Embryonic facial prominence (tissue), 1 donor: ENCODE results near the gene GNLY.
"Not testable (repeated sequence)": the region's sequence is repeated elsewhere in the genome, so short reads cannot be mapped to it uniquely, and the experiment has no call there.

Experiments used
- DNase-seq: peaks from one replicate; pipeline ENCODE4 v3.0.0-alpha.2; 2016; ENCODE audit errors: extremely low spot score

GNLY gene

DNA sequence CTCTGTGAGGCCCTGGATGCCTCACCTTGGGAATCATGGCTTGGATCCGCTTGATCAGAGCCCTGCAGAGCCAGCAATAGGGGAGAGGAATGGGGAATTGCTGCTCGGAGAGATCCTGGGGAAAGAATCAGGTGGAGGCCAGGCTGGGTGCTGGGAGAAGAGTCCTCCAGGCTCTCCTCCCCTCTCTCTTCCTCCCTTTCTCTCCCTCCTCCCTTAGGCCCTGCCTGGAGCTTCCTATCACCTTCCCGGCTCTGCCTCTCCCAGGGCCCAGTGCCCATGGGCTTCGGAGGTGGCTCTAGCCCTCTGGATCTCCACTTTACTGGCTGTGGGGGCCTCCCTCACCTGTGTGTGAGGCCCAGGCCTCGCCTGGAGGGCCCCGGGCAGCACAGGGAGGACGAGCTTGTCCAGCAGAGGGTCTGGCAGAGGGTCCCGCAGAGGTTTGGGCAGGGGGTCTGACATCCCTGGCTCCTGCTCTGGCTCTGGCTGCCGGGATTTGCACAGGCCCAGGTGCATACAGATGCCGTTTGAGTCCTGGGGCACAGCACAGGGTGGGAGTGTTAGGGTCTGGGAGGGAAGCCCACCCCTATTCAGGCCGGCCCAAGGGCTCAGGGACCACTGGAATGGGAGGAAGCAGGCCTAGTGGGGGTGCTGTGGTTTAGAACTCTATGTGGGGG lies 28.8 kb upstream of the GNLY start:
- DNase-seq: no peak

DNA sequence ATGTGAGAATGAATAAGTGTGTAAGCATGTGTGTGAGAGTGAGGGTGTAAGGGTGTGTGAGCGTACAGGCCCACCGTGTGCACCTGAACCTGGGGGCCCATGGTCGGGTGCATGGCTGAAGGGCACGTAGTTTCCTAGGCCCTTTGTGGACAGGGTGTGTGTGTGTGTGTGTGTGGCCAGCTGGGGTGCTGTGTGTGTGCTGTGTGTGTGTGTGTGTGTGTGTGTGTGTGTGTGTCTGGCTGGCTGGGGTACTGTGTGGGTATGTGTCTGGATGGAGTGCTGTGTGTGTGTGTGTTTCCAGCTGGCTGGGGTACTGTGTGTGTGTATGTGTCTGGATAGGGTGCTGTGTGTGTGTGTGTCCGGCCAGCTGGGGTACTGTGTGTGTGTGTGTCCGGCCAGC lies 28.1 kb upstream of the GNLY start:
- DNase-seq: no peak

DNA sequence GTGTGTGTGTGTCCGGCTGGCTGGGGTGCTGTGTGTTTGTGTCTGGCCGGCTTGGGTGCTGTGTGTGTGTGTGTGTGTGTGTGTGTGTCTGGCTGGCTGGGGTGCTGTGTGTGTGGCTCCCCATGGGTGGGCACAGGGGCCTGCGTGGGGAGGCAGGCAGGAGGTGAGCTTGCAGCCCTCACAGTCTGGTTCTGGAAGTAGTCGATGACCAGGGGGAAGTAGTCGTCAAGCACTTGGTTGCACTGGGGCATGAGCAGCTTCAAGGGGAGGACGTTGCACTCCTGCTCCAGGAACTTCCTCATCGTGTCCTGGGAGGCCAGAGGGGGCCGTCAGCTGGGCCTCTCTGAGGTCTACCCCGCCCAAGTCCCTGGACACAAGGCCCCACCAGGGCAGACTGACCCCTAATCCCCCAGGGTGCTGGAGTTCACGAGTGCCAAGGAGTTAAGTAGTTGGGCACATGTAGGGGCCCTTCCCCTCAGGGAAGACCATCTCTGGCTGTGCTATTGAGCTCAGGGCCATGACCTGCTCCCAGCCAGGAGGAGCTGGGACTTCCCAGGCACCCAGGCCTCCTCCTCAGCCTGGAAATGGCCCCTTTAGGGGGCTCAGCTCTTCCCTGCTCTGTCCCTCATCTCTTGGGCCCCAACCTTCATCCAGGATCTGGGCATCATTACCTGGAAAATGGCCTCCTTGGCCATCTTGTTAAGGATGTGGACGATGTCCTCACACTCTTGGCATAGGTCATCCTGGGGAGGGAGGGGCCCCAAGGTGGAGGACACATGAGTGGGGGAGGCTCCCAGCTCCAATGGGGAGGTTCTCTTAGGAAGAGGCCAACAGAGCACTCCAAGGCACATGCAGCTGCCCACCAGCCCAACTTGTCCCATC lies 27.5 kb upstream of the GNLY start:
- no peak for DNase-seq

DNA sequence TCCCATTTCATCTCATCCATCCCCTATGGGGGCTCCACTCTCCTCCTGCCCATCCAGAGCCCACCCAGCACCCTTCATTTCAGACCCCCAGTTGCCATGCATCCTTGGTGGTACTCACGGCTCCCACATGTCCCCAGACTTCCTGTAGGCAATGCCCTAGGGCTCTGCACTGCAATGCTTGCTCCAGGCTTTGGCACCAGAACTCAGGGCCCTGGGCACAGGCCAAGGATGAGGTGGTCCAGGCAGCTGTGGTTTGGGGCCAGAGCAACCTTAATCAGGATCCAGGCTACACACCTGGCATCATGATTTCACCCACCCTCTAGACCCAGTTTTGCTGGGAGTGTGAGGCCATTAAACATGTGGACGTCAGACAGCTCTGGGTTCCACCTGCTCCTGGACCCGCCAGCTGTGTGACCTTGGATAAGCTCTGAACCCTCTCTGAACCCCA lies 26.6 kb upstream of the GNLY start:
- no peak for DNase-seq

DNA sequence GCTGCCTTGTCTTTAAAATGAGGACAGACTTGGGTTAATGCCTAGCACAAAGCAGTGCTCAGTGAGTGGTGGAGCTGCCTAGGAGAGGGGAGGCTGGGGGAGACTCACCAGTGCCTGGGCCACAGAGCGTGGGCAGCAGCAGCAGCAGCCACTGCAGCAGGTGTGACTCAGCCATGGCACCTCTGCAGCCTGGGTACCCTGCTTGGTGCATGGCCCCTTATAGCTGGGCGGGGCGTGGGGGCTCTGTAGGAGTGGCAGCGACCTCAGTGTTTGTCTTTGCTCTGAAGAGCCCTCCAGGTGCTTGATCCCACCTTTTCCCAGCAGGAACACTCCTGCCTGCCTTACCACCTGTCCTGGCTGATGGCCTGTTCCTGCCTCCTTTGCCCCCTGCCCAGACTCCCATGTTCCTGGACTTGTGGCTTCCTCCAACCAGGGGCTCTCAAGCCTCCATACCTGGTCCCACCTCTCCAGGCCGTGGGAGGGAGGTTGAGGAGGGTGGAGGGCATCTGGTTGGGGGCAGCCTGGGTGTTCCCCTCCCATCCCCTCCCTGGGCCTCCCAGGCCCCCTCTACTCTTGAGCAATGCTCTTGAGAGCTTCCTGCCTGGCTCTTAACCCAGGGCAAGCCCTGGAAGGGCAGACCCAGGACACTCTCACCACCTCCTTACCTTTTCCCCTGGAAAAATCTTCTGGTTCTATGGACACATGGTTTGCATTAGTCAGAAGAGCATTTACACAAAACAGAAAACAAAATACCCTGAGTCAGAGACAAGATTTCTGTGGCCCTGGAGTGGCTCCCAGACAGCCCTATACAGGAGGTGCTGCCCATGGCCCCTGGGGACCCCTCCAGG lies 25.9 kb upstream of the GNLY start, which contains the start of gene SFTPB:
Gene SFTPB (minus strand): TSS at position 191 of the 848 bp plus-strand sequence. CDS start 16 bp downstream, at position 175.
- DNase-seq: no peak

DNA sequence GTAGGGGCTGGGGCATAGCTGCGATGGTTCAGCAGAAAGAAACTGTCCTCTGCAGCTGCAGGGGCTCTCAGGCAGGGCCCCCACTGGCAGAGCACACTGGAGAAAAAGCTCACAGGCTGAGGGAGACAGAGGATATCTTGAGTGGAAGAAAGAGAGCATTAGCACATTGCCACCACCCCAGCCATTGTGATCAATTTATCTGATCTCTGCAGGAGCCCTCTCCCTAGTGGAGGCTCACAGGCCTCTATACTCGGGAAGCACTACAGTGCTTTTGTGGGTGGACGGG lies 25.4 kb upstream of the GNLY start:
- DNase-seq: no peak

DNA sequence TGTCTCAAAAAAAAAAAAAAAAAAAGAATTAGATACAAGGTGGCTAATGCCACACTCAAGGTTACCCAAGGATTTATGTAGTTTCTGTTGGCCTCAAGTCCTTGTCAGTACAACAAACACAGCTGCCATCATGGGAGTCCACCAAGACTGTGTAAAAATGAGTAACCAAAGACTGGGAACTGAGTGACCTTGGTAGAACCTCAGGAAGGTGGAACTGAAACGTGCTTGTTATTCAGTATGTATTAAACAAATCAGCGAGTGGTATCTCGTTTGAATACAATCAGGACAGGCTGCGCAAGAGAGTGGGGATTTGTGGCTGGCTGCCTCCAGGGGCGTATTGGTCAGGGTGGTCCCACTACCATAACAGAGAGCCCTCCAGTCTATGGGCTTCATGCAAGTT lies 24.6 kb upstream of the GNLY start:
- DNase-seq: no peak

DNA sequence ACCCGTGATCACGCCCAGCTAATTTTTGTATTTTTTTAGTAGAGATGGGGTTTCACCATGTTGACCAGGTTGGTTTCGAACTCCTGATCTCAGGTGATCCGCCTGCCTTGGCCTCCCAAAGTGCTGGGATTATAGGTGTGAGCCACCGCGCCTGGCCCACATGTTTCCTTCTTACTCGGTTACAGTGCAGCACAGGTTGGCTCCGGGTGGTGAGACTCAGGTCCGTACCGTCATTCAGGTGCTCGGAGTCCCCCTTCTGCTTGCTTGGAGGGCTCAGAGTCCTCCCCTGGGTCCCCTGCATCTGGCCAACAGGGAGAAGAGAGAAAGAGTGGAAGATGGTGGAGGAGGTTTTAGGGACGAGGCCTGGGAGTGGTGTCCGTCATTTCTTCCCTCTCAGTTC lies 23.7 kb upstream of the GNLY start:
- not testable (repeated sequence) for DNase-seq

DNA sequence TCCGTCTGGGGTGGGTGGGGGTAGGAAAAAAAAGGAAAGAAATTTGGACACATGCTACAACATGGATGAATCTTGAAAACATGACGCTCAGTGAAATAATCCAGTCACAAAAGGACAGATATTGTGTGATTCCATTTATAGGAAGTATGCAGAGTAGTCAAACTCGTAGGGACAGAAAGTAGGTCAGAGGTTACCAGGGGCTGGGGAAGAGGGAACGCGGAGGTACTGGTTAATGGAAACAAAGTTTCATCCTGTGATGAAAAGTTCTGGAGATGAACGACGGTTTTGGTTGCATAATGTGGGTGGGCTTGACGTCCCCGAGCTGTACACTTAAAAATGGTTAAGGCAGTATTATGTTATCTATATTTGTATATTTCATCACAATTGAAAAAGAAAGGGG lies 21.7 kb upstream of the GNLY start:
- no peak for DNase-seq

DNA sequence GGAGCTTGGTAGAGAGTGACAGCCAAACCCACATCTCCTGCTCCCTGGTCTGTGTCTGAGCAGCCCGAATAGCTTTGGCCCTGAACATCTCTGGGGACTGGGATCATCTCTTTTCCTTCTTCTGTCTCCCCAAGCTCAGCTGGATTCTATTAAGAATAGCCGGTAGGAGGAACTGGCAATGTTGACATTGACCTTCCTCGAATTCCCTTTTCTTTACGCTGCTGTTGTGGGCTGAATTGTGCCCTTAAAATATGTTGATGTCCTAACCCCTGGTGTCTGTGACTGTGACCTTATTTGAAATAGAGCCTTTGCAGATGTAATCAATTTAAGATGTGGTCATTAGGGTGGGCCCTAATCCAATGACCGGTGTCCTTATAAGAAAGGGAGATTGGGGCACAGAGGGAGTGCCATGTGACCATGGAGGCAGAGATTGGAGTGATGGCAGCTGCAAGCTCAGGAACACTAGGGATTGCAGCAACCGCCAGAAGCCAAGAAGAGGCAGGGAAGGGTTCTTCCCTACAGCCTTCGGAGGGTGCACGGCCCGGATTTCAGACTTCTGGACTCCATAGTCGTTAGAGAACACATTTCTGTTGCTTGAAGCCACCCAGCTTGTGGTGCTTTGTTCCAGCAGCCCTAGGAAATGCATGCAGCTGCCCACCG lies 20.3 kb upstream of the GNLY start:
- DNase-seq: no peak

DNA sequence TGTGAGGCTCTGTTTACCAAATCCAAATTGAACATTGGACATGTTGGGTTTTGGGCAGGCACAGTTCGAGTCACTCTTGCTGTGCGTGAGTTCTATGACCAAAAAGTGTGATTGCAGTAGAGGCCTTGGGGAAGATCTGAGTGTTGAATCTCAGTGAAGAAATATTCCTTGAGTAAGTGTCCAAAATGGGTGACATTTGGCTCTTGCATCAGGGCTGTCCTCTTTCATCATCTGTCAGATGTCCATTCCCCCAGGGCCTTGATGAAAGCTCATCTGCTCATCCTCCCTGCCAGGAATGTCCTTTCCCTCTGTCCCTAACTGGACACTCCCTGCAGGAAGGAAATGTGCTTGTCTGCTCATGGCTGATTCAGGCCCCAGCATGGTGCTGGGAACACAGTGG lies 19.7 kb upstream of the GNLY start:
- no peak for DNase-seq

DNA sequence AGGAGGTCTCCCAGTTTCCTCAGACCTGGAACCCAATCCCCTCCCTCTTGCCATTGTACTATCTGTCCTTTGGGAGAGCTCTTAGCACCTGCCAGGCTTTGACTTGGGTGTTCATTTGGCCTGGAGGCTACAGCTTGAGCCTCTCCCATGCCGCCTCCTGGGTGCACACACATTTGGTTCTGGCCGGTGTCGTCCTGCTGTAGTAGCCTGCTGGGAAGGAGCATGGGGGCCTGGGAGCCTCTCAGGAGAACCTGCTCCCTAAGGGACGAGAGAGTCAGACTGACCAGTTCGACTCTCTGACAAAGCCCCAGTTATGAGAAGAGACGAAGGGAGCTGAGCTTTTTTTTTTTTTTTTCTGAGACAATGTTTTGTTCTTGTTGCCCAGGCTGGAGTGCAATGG lies 18.7 kb upstream of the GNLY start:
- no peak for DNase-seq

DNA sequence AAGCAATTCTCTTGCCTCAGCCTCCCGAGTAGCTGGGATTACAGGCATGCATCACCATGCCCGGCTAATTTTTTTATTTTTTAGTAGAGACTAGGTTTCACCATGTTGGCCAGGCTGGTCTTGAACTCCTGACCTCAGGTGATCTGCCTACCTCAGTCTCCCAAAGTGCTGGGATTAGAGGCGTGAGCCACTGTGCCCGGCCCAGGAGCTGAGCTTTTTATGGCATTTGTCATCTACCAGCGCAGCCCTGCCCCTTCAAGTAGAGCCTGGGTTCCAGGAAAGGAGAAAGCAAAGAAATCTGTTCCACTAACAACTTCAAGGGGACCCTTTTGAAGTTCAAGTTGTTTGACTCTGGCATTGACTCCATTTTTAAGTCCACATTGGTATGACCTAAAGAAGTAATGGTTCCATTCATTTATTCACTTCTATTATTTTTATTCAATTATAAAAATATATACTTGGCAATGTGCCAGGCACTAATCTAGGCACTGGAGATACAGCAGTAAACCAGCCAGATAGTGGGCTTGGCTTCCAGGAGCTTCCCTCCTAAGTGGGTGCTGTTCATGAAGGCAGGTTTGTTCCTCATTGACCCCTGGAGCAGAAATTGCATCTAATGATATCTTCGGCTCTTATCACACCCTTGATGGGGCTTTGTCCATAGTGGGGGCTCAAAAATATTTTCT lies 18.2 kb upstream of the GNLY start:
- no peak for DNase-seq

DNA sequence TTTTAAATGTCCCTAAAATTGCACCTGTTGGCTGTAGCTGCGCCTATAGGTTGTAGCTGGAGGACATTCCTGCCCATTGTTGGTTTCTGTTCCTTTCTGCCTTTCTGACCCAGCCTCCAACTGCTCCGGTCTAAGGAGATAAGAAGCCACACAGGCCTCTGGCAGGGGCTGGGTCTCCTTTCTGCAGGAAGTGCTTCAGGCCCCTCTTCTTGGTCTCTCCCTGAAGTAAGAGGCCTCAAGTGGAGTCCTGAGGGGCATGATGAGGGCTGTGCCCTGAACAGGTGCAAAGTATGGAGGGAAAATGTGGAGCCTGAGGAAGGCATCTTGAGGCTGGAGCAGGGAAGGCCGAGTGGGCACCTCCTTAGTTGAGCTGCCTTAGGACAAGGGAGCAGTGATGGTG lies 15.8 kb upstream of the GNLY start:
- no peak for DNase-seq

DNA sequence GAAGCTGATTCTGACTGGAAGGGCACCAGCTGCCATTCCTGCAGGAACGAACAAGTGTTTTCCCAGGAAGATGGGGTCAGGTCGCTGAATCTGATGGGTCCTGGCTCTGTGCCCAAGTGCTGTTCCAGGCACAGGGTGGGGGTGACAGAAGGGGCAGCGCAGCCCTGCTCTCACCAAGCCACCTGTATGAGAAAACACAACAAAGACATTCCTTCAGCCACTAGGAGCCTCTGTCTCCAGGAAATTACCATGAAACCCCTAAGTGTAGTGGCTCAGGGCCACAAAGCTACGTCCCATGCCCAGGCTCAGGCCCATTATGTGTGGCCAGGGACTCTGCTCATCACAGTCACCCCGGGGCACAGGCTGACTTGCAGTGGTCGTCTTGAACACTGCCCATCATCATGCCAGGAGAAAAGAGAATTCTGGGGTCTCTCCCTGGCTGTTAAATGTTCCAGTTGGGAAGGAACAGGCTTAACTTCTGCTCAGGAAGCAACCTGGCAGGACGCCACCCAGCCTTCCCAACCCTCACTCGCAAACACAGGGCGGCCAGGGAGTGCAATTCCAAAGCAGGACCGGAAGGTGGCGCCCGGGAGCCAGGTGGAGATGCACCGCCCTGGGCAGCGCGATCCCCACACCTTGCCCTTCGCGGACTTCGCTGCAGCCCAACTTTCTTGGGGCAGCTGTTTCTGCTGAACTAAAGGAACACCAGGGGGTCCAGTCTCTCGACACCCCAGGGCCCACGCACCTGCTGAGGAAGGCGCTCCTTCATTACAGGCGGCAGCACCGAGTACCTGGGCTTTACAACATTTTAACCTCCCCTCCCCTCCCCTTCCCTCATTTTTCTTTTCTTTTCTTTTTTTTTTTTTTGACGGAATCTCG lies 15.1 kb upstream of the GNLY start:
- no peak for DNase-seq

DNA sequence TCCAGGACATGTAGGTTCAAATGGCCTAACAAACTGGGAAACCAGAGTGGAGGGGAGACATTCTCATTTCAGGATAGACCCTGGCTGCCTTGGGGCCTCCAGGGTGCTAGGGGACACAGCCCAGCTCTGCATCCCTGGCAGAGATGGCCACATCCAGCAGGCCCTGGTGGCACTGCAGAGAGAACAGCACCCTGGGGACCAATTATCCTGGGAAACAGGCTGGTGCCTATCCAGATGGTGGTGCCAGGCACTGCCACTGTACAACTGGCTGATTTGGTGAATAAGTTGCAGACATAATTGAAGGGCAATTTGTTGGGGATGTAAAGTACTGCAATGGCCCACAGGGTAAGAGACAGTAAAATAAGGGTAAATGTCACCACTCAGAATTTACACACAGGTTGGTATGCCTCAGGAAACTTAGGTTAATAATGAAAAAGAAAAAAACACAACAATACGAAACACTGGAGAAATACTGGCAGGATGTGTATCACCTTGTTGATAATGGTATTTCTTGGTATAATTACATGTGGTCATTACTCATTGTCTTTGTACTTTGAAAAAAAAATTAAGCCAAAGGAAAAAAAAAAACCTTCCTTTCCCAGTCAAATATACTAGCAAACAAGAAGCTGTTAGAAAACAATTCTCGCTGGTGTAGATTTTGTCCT lies 13.3 kb upstream of the GNLY start:
- DNase-seq: no peak

DNA sequence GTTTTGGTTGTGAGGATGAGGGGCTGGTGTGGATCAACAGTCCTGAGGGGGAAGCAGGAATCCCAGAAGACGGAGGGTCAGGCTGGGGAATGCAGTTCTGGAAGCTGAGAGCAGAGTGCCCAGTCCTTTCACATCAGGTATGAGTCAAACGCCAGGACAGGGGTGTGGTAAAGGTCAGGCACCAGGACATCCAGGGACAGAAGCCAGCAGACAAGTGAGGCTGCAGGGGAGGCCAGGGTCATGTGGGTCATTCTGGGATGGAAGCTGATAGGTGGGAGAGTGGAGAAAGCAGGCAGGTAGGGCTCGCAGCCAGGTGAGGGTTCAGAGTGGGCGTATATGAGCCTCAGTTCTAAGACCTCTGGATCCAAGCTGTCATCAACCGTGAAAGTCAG lies 12.8 kb upstream of the GNLY start:
- no peak for DNase-seq

DNA sequence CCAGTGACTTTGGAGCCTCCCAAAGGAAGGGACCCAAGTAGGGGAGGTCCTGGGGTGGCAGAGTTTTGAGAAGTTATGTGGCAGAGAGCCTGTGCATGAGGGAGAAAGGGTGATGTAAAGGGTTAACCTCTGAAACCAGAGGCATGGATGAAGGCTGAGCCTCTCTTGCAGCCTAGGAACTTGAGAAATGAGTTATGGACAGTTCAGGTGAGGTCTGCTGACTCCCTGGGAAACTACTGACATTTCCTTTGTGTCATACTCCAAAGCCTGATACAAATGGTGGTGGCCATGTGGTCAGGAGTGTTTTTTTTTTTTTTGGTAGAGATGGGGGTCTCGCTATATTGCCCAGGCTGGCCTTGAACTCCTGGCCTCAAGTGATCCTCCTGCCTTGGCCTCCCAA lies 12.4 kb upstream of the GNLY start:
- DNase-seq: no peak

DNA sequence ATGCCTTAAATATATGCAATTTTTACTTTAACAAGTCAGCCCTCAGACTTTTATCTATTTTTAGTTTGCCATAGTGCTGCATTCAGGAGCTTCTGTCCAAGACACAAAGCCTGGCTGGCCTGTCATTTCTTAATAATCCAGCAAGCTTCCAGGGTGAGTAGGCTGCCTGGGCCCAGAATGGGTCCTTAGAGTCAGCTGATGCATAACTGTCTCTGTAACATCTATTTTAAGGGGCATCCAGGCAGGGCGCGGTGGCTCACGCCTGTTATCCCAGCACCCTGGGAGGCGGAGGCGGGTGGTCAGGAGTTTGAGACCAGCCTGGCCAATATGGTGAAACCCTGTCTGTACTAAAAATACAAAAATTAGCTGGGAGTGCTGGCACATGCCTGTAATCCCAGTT lies 11.8 kb upstream of the GNLY start:
- DNase-seq: no peak

DNA sequence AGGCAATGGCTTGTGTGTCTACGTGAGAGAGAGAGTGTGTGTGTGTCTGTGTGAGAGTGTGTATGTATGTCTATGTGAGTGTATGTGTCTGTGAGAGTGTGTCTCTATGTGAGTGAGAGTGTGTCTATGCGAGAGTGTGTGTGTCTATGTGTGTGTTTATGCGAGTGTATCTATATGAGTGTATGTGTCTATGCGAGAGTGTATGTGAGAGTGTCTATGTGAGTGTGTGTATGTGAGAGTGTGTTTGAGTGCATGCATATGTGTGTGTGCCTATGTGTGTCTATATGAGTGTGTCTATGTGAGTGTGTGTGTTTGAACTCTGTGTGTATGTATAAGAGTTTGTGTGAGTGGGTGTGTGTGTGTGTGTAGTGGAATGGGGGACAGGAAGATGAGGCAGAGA lies 9.8 kb upstream of the GNLY start:
- DNase-seq: no peak
